Trophoblast cell (in vitro differentiated cells and primary cell): ENCODE measurements around the gene SRPK2.

Experiments used
- DNase-seq, 2 donors: peaks; one replicate each; pipeline ENCODE4 v3.0.0-alpha.2; 2016
- H2AFZ ChIP-seq: 2 replicates; pipeline ENCODE4 v1.6.1; 2013; ENCODE audit warnings: low read length, moderate library complexity, mild to moderate bottlenecking; ENCODE audit not compliant: insufficient read depth, poor library complexity
- H2AK5ac ChIP-seq: 2 replicates; pipeline ENCODE4 v1.6.1; 2013; ENCODE audit warnings: mild to moderate bottlenecking, low read length
- H2BK120ac ChIP-seq: 2 replicates; pipeline ENCODE4 v1.6.1; 2013; ENCODE audit warnings: low read length, mild to moderate bottlenecking, moderate library complexity; ENCODE audit not compliant: insufficient read depth, poor library complexity
- H2BK12ac ChIP-seq: 2 replicates; pipeline ENCODE4 v1.6.1; 2013; ENCODE audit warnings: mild to moderate bottlenecking, low read length, moderate library complexity
- H2BK5ac ChIP-seq: 2 replicates; pipeline ENCODE4 v1.6.1; 2013; ENCODE audit warnings: low read length, low read depth, moderate library complexity, mild to moderate bottlenecking; ENCODE audit not compliant: poor library complexity
- H3K14ac ChIP-seq: 2 replicates; pipeline ENCODE4 v1.6.1; 2013; ENCODE audit warnings: mild to moderate bottlenecking, low read length
- H3K18ac ChIP-seq: 2 replicates; pipeline ENCODE4 v1.6.1; 2013; ENCODE audit warnings: mild to moderate bottlenecking, low read length
- H3K23ac ChIP-seq: 2 replicates; pipeline ENCODE4 v1.6.1; 2013; ENCODE audit warnings: low read length
- H3K27ac ChIP-seq: 2 replicates; pipeline ENCODE4 v1.5.1; 2013; ENCODE audit warnings: low read depth, mild to moderate bottlenecking, inconsistent platforms, low read length, moderate library complexity
- H3K27me3 ChIP-seq: 2 replicates; pipeline ENCODE4 v1.6.1; 2013; ENCODE audit warnings: inconsistent platforms, mild to moderate bottlenecking, low read length, moderate library complexity; ENCODE audit not compliant: insufficient read depth
- H3K36me3 ChIP-seq, 2 experiments: 1 replicate in 1 of 2; 2 replicates in 1 of 2; pipeline ENCODE4 v1.6.1; 2013; ENCODE audit warnings: low read length in 2 of 2, mild to moderate bottlenecking in 2 of 2, moderate library complexity in 1 of 2; ENCODE audit not compliant: insufficient read depth in 2 of 2, control insufficient read depth in 1 of 2
- H3K4ac ChIP-seq: 2 replicates; pipeline ENCODE4 v1.6.1; 2013; ENCODE audit warnings: low read depth, mild to moderate bottlenecking, low read length, moderate library complexity
- H3K4me1 ChIP-seq, 2 experiments: 1 replicate in 1 of 2; 2 replicates in 1 of 2; pipeline ENCODE4 v1.6.1; 2013; ENCODE audit warnings: low read length in 2 of 2, mild to moderate bottlenecking in 2 of 2, moderate library complexity in 1 of 2; ENCODE audit not compliant: insufficient read depth in 2 of 2, control insufficient read depth in 1 of 2
- H3K4me2 ChIP-seq: 2 replicates; pipeline ENCODE4 v1.6.1; 2013; ENCODE audit warnings: inconsistent platforms, mild to moderate bottlenecking, low read length, moderate library complexity
- H3K4me3 ChIP-seq: 2 replicates; pipeline ENCODE4 v1.5.1; 2013; ENCODE audit warnings: mild to moderate bottlenecking, low read depth, low read length, inconsistent platforms
- H3K79me1 ChIP-seq: one replicate; pipeline ENCODE4 v1.6.1; 2013; ENCODE audit warnings: low read length
- H3K79me2 ChIP-seq: 2 replicates; pipeline ENCODE4 v1.6.1; 2013; ENCODE audit warnings: low read length, mild to moderate bottlenecking; ENCODE audit not compliant: control insufficient read depth, insufficient read depth, poor library complexity
- H3K9ac ChIP-seq: 2 replicates; pipeline ENCODE4 v1.6.1; 2013; ENCODE audit warnings: mild to moderate bottlenecking, low read length
- H3K9me3 ChIP-seq: 2 replicates; pipeline ENCODE4 v1.6.1; 2013; ENCODE audit warnings: low read depth, mild to moderate bottlenecking, control low read depth, inconsistent platforms, low read length; ENCODE audit not compliant: insufficient read depth
- H4K12ac ChIP-seq: 2 replicates; pipeline ENCODE4 v1.6.1; 2013; ENCODE audit warnings: low read depth, mild to moderate bottlenecking, low read length, moderate library complexity
- H4K8ac ChIP-seq: 2 replicates; pipeline ENCODE4 v1.6.1; 2013; ENCODE audit warnings: low read depth, mild to moderate bottlenecking, low read length, moderate library complexity
- H4K91ac ChIP-seq: one replicate; pipeline ENCODE4 v1.6.1; 2013; ENCODE audit warnings: low read depth, mild to moderate bottlenecking, low read length, moderate library complexity
- WGBS: extraction: QIAGEN DNeasy Blood & Tissue Kit; methylation state at CpG from one replicate; pipeline ENCODE4 v1.1.7; 2013; ENCODE audit warnings: missing lambda C conversion rate; ENCODE audit not compliant: insufficient read length, insufficient coverage; ENCODE audit errors: extremely low coverage; 5-methylcytosine and 5-hydroxymethylcytosine counted together

SRPK2 gene

GRCh38 chr7:105177026-105177425 is 211.7 kb downstream of the SRPK2 start:
- Histone ChIP-seq H3K27me3 (no peaks in the 10 kb centered on the region), H3K18ac (no peak overlapping the region), H3K36me3 (no peaks in the 10 kb centered on the region), H3K4me1 (no peaks in the 10 kb centered on the region), H4K12ac (no peak overlapping the region), H2BK12ac (no peak overlapping the region), H3K27ac (no peak overlapping the region), H3K23ac (no peak overlapping the region), H3K79me2 (no peaks in the 10 kb centered on the region), H2BK5ac (no peak overlapping the region), H2AK5ac (no peak overlapping the region), H3K4me3 (no peak overlapping the region), H3K4me2 (no peak overlapping the region), H2AFZ (no peak overlapping the region), H4K8ac (no peak overlapping the region), H2BK120ac (no peak overlapping the region), H3K79me1 (no peaks in the 10 kb centered on the region), H3K14ac (no peak overlapping the region), H3K9me3 (no peaks in the 10 kb centered on the region), H4K91ac (no peak overlapping the region), H3K9ac (no peak overlapping the region), H3K4ac (no peak overlapping the region)
- WGBS, result no CpG with 5 or more reads among the region's 3 CpGs
- DNase-seq, result no peak

GRCh38 chr7:105173586-105173985 is 215.1 kb downstream of the SRPK2 start:
- Histone ChIP-seq H2AK5ac (no peak overlapping the region), H3K4me2 (no peak overlapping the region), H3K9me3 (no peaks in the 10 kb centered on the region), H3K18ac (no peak overlapping the region), H3K79me2 (no peaks in the 10 kb centered on the region), H3K79me1 (no peaks in the 10 kb centered on the region), H3K27me3 (no peaks in the 10 kb centered on the region), H3K9ac (no peak overlapping the region), H3K4me3 (no peak overlapping the region), H3K23ac (no peak overlapping the region), H2BK120ac (no peak overlapping the region), H4K91ac (no peak overlapping the region), H4K8ac (no peak overlapping the region), H3K4ac (no peak overlapping the region), H4K12ac (no peak overlapping the region), H3K36me3 (no peaks in the 10 kb centered on the region), H3K27ac (no peak overlapping the region), H3K4me1 (no peaks in the 10 kb centered on the region), H3K14ac (no peak overlapping the region), H2BK12ac (no peak overlapping the region), H2BK5ac (no peak overlapping the region), H2AFZ (no peak overlapping the region)
- no peak for DNase-seq
- no CpG with 5 or more reads among the region's 1 CpG for WGBS

- H2AK5ac ChIP-seq, result no peak overlapping the region
- no peak overlapping the region for H3K18ac ChIP-seq
- no CpG with 5 or more reads among the region's 1 CpG for WGBS
Observed at GRCh38 chr7:105164751-105165150, 224.0 kb downstream of the SRPK2 start.

GRCh38 chr7:105163718-105164117 is 225.0 kb downstream of the SRPK2 start:
- H3K79me1 ChIP-seq, result no peaks in the 10 kb centered on the region
- DNase-seq, result no peak
- no peak overlapping the region for H3K14ac ChIP-seq
- H2BK120ac ChIP-seq, result no peak overlapping the region
- H3K27ac ChIP-seq, result no peak overlapping the region
- no peak overlapping the region for H3K18ac ChIP-seq
- H2AFZ ChIP-seq, result no peak overlapping the region
- no peak overlapping the region for H4K91ac ChIP-seq
- H3K4me3 ChIP-seq, result no peak overlapping the region
- no peak overlapping the region for H4K12ac ChIP-seq
- H2AK5ac ChIP-seq, result no peak overlapping the region
- H2BK5ac ChIP-seq, result no peak overlapping the region
- no peak overlapping the region for H3K9ac ChIP-seq
- H3K23ac ChIP-seq, result no peak overlapping the region
- WGBS, result no CpG with 5 or more reads among the region's 8 CpGs
- no peaks in the 10 kb centered on the region for H3K27me3 ChIP-seq
- no peaks in the 10 kb centered on the region for H3K79me2 ChIP-seq
- H3K9me3 ChIP-seq, result no peaks in the 10 kb centered on the region
- no peaks in the 10 kb centered on the region for H3K4me1 ChIP-seq
- no peak overlapping the region for H3K4ac ChIP-seq
- peaks cover 4 to 7% of the 10 kb centered on the region in 2 experiments for H3K36me3 ChIP-seq
- H3K4me2 ChIP-seq, result no peak overlapping the region
- no peak overlapping the region for H4K8ac ChIP-seq
- H2BK12ac ChIP-seq, result no peak overlapping the region

More at GRCh38 chr7:105164751-105165150, 224.0 kb downstream of the SRPK2 start:
- Histone ChIP-seq H2AFZ (no peak overlapping the region), H3K14ac (no peak overlapping the region), H3K23ac (no peak overlapping the region), H3K27ac (no peak overlapping the region), H3K9ac (no peak overlapping the region), H3K4me3 (no peak overlapping the region), H4K12ac (no peak overlapping the region), H3K4me2 (no peak overlapping the region), H4K8ac (no peak overlapping the region), H2BK5ac (no peak overlapping the region), H3K4me1 (no peaks in the 10 kb centered on the region), H3K27me3 (no peaks in the 10 kb centered on the region), H3K36me3 (peaks cover 4 to 7% of the 10 kb centered on the region in 2 experiments), H4K91ac (no peak overlapping the region), H3K79me1 (no peaks in the 10 kb centered on the region), H3K9me3 (no peaks in the 10 kb centered on the region), H3K4ac (no peak overlapping the region), H2BK120ac (no peak overlapping the region), H3K79me2 (no peaks in the 10 kb centered on the region), H2BK12ac (no peak overlapping the region)
- no peak for DNase-seq
